Neutrophil (primary cell): Measurements from ENCODE around the gene CENPF.

ENCODE experiments used
- H3K27ac ChIP-seq: fragments of 200-600 bp; sonication (generic); 2 replicates; pipeline ENCODE4 v1.5.1; 2016; ENCODE audit warnings: mild to moderate bottlenecking, moderate library complexity
- H3K27me3 ChIP-seq: fragments of 200-600 bp; sonication (generic); 2 replicates; pipeline ENCODE4 v1.6.0; 2016; ENCODE audit warnings: mild to moderate bottlenecking
- H3K36me3 ChIP-seq: fragments of 200-600 bp; sonication (generic); 2 replicates; pipeline ENCODE4 v1.5.1; 2017
- H3K4me1 ChIP-seq, 2 experiments: fragments of 200-600 bp in 1 of 2; sonication (generic) in 1 of 2; 1 replicate in 1 of 2; 2 replicates in 1 of 2; pipeline versions ENCODE4 v1.5.1 to v1.6.1; 2013 to 2016; ENCODE audit warnings: low read depth in 1 of 2, low read length in 1 of 2, mild to moderate bottlenecking in 1 of 2, moderate library complexity in 1 of 2; ENCODE audit not compliant: control insufficient read depth in 1 of 2, insufficient read depth in 1 of 2
- H3K4me3 ChIP-seq, 2 experiments: fragments of 200-600 bp in 1 of 2; sonication (generic) in 1 of 2; 1 replicate in 1 of 2; 2 replicates in 1 of 2; pipeline ENCODE4 v1.5.1; 2013 to 2016; ENCODE audit warnings: low read depth in 1 of 2, low read length in 1 of 2, mild to moderate bottlenecking in 1 of 2, moderate library complexity in 1 of 2
- H3K9me3 ChIP-seq: fragments of 200-600 bp; sonication (generic); 2 replicates; pipeline ENCODE4 v1.5.1; 2016
- TF ChIP-seq, protein P1 (sequence below): fragments of 200-600 bp; sonication (generic); IDR thresholded peaks from 2 replicates; pipeline ENCODE4 v1.5.1; 2016; ENCODE audit warnings: antibody characterized with exemption

Gene CENPF

GRCh38 chr1:214650664-214651063 is 47.7 kb downstream of the CENPF start:
- Histone ChIP-seq H3K36me3 (peaks cover 65% of the 10 kb centered on the region), H3K9me3 (no peaks in the 10 kb centered on the region), H3K4me3 (no peak overlapping the region), H3K27ac (no peak overlapping the region), H3K27me3 (no peaks in the 10 kb centered on the region), H3K4me1 (no peaks in the 10 kb centered on the region)
- TF ChIP-seq, protein P1, sequence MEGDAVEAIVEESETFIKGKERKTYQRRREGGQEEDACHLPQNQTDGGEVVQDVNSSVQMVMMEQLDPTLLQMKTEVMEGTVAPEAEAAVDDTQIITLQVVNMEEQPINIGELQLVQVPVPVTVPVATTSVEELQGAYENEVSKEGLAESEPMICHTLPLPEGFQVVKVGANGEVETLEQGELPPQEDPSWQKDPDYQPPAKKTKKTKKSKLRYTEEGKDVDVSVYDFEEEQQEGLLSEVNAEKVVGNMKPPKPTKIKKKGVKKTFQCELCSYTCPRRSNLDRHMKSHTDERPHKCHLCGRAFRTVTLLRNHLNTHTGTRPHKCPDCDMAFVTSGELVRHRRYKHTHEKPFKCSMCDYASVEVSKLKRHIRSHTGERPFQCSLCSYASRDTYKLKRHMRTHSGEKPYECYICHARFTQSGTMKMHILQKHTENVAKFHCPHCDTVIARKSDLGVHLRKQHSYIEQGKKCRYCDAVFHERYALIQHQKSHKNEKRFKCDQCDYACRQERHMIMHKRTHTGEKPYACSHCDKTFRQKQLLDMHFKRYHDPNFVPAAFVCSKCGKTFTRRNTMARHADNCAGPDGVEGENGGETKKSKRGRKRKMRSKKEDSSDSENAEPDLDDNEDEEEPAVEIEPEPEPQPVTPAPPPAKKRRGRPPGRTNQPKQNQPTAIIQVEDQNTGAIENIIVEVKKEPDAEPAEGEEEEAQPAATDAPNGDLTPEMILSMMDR: no peak

- Histone ChIP-seq H3K9me3 (no peaks in the 10 kb centered on the region), H3K36me3 (peaks cover 93% of the 10 kb centered on the region), H3K27me3 (no peaks in the 10 kb centered on the region), H3K27ac (no peak overlapping the region), H3K4me1 (no peaks in the 10 kb centered on the region), H3K4me3 (no peak overlapping the region)
- TF ChIP-seq, protein P1: no peak
Measured at GRCh38 chr1:214657299-214657698, 54.3 kb downstream of the CENPF start.

DNA sequence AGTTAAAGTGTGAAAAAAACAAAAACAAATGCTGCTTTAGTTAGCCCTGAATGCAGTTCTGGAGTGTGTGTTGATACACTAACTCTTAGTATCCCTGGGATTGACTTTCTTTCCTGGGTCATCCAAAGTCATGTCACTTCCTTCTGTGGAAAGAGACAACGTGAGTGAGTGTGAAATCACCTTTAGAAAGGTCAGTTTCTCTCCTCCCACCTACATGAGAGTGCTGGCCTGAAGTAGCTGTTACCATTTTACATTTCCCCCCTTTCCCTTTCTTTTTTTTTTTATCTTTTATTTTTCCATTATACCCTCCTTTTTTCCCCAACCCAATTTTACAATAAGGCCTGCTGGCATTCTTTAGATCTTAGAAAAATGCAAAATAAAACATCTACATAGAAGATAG is 55.2 kb downstream of the CENPF start:
- Histone ChIP-seq H3K36me3 (peaks cover 90% of the 10 kb centered on the region), H3K4me3 (no peak overlapping the region)

DNA sequence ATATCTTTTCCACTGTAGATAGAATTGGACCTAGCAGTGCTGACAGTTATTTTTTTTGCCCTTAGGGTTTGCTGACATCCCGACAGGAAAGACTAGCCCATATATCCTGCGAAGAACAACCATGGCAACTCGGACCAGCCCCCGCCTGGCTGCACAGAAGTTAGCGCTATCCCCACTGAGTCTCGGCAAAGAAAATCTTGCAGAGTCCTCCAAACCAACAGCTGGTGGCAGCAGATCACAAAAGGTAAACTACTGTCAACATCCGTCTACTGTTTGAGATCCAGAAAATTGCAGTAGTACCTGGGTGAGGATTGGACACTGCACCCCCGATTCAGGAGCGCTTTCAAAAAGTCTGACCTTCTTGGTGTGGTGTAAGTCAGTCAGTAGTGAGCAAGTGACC is 55.8 kb downstream of the CENPF start:
- Histone ChIP-seq H3K9me3 (no peaks in the 10 kb centered on the region), H3K4me3 (no peak overlapping the region), H3K27ac (no peak overlapping the region), H3K36me3 (peaks cover 90% of the 10 kb centered on the region), H3K4me1 (no peaks in the 10 kb centered on the region), H3K27me3 (no peaks in the 10 kb centered on the region)
- TF ChIP-seq, protein P1: no peak

More for the DNA sequence above, 55.2 kb downstream of the CENPF start:
- Histone ChIP-seq H3K27me3 (no peaks in the 10 kb centered on the region), H3K9me3 (no peaks in the 10 kb centered on the region), H3K4me1 (no peaks in the 10 kb centered on the region), H3K27ac (no peak overlapping the region)
- TF ChIP-seq, protein P1: no peak

DNA sequence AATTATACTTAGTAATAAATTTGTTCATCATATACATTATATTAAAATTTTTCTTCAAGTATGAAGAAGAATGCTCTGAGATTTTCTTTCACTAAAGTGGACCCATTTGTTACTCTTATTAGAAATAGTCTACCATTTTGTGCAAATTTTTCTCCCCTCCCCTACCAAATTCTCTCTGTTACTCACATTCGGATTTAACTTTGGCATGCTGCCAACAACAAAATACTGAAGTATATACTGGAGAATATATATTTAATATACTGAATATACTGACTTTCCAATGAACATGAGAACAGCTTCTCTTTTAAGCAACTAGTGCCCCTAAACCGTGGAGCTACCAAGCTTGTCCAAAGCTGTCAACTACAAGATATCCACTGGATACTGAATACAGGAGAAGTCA is 57.2 kb downstream of the CENPF start:
- no peak overlapping the region for H3K27ac ChIP-seq
- TF ChIP-seq, protein P1: no peak

GRCh38 chr1:214660900-214661299 is 57.9 kb downstream of the CENPF start:
- Histone ChIP-seq H3K36me3 (peaks cover 90% of the 10 kb centered on the region), H3K4me3 (no peak overlapping the region), H3K27ac (no peak overlapping the region), H3K27me3 (no peaks in the 10 kb centered on the region), H3K9me3 (no peaks in the 10 kb centered on the region), H3K4me1 (no peaks in the 10 kb centered on the region)
- TF ChIP-seq, protein P1: no peak

More for the DNA sequence above, 57.2 kb downstream of the CENPF start:
- Histone ChIP-seq H3K27me3 (no peaks in the 10 kb centered on the region), H3K36me3 (peaks cover 90% of the 10 kb centered on the region), H3K9me3 (no peaks in the 10 kb centered on the region), H3K4me3 (no peak overlapping the region), H3K4me1 (no peaks in the 10 kb centered on the region)
